DND-41 (cell line): ENCODE results near the gene GLIPR1L1.

Source experiments
- EZH2 ChIP-seq: IDR thresholded peaks from 3 replicates; pipeline ENCODE4 v1.6.1; 2012; ENCODE audit warnings: borderline replicate concordance, low read depth, mild to moderate bottlenecking, moderate library complexity, low read length, inconsistent platforms; ENCODE audit not compliant: severe bottlenecking
- TF ChIP-seq, protein P1 (sequence below): IDR thresholded peaks from 2 replicates; pipeline ENCODE4 v1.5.1; 2012; ENCODE audit warnings: borderline replicate concordance, low read length, moderate library complexity, mild to moderate bottlenecking; ENCODE audit not compliant: poor library complexity, severe bottlenecking; ENCODE audit errors: extremely low read depth

DNA sequence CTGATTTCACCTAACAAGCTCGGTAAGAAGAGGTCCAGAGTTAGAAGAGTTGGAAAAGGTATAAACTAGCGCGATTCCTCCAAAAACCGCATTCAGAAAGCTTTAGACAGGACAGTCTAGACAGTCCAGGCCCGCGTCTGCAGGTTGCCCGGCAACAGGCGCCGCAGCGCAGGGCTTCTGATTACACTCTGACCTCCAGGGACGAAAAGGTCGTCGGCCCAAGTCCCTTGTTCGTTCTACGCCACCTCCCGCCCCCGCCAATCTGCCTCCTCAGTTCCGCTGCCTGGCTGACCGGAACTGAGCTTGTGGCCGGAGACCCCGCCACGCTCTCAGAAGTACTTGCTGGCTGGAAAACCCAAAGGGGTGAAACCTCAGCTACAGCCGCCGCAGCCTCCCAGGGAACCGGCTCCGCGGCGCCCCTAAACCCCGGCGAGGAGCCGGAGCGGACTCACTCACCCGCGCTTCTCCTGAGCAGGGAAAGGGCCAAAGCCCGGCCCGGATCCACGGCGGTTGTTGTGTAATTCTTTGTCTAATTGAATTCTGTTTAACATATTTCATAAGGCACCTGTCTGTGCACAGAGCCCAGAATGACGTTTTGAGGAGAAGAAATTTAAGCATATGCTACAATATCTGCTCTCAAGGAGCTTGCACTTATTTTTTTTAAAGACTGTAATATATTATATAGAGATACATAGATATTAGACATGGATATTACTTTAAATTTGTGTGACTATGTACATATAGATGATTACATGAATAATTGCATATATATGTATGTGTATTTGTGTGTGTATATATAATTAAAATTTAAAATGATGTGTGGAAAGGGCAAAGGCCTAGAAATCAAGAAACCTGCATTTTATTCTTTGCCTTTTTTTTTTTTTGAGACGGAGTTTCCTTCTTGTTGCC is 4.3 kb upstream of the GLIPR1L1 start, which contains the start of gene CAPS2:
- TF ChIP-seq, protein P1, sequence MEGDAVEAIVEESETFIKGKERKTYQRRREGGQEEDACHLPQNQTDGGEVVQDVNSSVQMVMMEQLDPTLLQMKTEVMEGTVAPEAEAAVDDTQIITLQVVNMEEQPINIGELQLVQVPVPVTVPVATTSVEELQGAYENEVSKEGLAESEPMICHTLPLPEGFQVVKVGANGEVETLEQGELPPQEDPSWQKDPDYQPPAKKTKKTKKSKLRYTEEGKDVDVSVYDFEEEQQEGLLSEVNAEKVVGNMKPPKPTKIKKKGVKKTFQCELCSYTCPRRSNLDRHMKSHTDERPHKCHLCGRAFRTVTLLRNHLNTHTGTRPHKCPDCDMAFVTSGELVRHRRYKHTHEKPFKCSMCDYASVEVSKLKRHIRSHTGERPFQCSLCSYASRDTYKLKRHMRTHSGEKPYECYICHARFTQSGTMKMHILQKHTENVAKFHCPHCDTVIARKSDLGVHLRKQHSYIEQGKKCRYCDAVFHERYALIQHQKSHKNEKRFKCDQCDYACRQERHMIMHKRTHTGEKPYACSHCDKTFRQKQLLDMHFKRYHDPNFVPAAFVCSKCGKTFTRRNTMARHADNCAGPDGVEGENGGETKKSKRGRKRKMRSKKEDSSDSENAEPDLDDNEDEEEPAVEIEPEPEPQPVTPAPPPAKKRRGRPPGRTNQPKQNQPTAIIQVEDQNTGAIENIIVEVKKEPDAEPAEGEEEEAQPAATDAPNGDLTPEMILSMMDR: no peak
- peak; percentile 48 for TF ChIP-seq EZH2
